Spleen (tissue), 11 donors: Measurements from ENCODE around the gene FLT3LG. TPM values are rescaled to one million over a fixed set of nuclear protein-coding genes. Genes with fewer than 3 reads are reported as not detected.

Experiments
- DNase-seq: peaks from one replicate; pipeline ENCODE4 v3.0.0-alpha.2; 2020
- H3K27ac ChIP-seq, 8 donors: fragments of 200-600 bp; sonication (generic) in 7 of 8; 1 replicate in 4 of 8; 2 replicates in 4 of 8; pipeline versions ENCODE4 v1.5.0 to v1.8.0; 2016 to 2021; ENCODE audit warnings: inconsistent platforms in 4 of 8, mild to moderate bottlenecking in 4 of 8, moderate library complexity in 1 of 8
- H3K27me3 ChIP-seq, 7 donors: fragments of 200-600 bp; sonication (generic) in 6 of 7; replicated peaks in 1 of 7; 1 replicate in 4 of 7; 2 replicates in 3 of 7; pipeline versions ENCODE4 v1.5.0 to v1.8.0; 2016 to 2021; ENCODE audit warnings: inconsistent platforms in 3 of 7, mild to moderate bottlenecking in 1 of 7
- H3K36me3 ChIP-seq, 6 donors: fragments of 200-600 bp; sonication (generic) in 5 of 6; 1 replicate in 4 of 6; 2 replicates in 2 of 6; pipeline versions ENCODE4 v1.5.0 to v1.8.0; 2016 to 2021; ENCODE audit warnings: inconsistent platforms in 2 of 6
- H3K4me1 ChIP-seq, 6 donors: fragments of 200-600 bp; sonication (generic) in 5 of 6; 1 replicate in 3 of 6; 2 replicates in 3 of 6; pipeline versions ENCODE4 v1.5.0 to v1.8.0; 2016 to 2021; ENCODE audit warnings: inconsistent platforms in 3 of 6
- H3K4me3 ChIP-seq, 8 donors: fragments of 200-600 bp; sonication (generic) in 7 of 8; 1 replicate in 4 of 8; 2 replicates in 4 of 8; pipeline versions ENCODE4 v1.5.0 to v1.8.0; 2016 to 2021; ENCODE audit warnings: inconsistent platforms in 4 of 8, mild to moderate bottlenecking in 4 of 8, moderate library complexity in 2 of 8
- H3K9me3 ChIP-seq, 8 donors: fragments of 200-600 bp; sonication (generic) in 7 of 8; 1 replicate in 4 of 8; 2 replicates in 4 of 8; pipeline versions ENCODE4 v1.5.0 to v1.8.0; 2016 to 2021; ENCODE audit warnings: inconsistent platforms in 4 of 8
- POLR2A ChIP-seq, 3 donors: fragments of 450-650 bp; IDR thresholded peaks; one replicate each; pipeline ENCODE4 v1.5.1; 2017; ENCODE audit warnings: antibody characterized with exemption in 3 of 3, mild to moderate bottlenecking in 1 of 3
- POLR2AphosphoS5 ChIP-seq, 3 donors: sonication (generic); formaldehyde crosslinking; IDR thresholded peaks; one replicate each; pipeline ENCODE4 v1.5.1; 2017; ENCODE audit warnings: antibody characterized with exemption in 3 of 3
- WGBS, 5 donors: extraction: QIAGEN DNeasy Blood & Tissue Kit in 3 of 5; methylation state at CpG; one replicate each; pipeline versions ENCODE4 v1.1.5 to v1.1.7; 2013 to 2018; 5-methylcytosine and 5-hydroxymethylcytosine counted together
- intact Hi-C: fragments of 100-400 bp; cut with DNase I; formaldehyde crosslinking; loops from one replicate; pipeline ENCODE4 v1.15.0; 2023; ENCODE audit warnings: low total_unique reads
- polyA plus RNA-seq, 3 donors: library from polyadenylated mRNA; stranded (reverse); fragments of 200-250 nt; gene quantifications; one replicate each; pipeline ENCODE4 v1.2.1, GENCODE V29; 2013
- total RNA-seq, 7 donors: library from RNA; depleted of rRNA in 3 of 7; stranded (reverse); fragments of >200 nt in 3 of 7; fragmentation: NEBNext Ultra II Directional in 4 of 7; extraction: Animal tissue kit (Norgen Biotek cat#: 25700) in 4 of 7; gene quantifications; one replicate each; pipeline versions ENCODE4 v1.1.0 to v1.2.1, GENCODE V29; 2016 to 2021
- TF ChIP-seq, protein P1 (sequence below), 11 experiments: fragments of 200-600 bp in 7 of 11; fragments of 450-650 bp in 4 of 11; sonication (generic) in 4 of 11; IDR thresholded peaks in 8 of 11; conservative IDR thresholded peaks in 3 of 11; 1 replicate in 7 of 11; 2 replicates in 4 of 11; pipeline versions ENCODE4 v1.4.0 to v1.8.0; 2016 to 2021; ENCODE audit warnings: antibody characterized with exemption in 11 of 11, inconsistent platforms in 4 of 11, mild to moderate bottlenecking in 1 of 11
- donor health status: healthy with polysubstance abuse.
- donor health status: DM: no; HTN: no; CAD: no; lungs with moderate emphysema.
- donor health status: DM: no; HTN: no; CAD: no.
- donor health status: Bipolar disorder and iron deficiency.
- donor health status: healthy.
- donor health status: DM: no; HTN: no; CAD: no.
- donor health status: DM: yes; HTN: yes; CAD: no.

Gene FLT3LG
- total and polyA plus RNA-seq, 10 donors: 11.2 to 32.8 (median 22.0) TPM

DNA sequence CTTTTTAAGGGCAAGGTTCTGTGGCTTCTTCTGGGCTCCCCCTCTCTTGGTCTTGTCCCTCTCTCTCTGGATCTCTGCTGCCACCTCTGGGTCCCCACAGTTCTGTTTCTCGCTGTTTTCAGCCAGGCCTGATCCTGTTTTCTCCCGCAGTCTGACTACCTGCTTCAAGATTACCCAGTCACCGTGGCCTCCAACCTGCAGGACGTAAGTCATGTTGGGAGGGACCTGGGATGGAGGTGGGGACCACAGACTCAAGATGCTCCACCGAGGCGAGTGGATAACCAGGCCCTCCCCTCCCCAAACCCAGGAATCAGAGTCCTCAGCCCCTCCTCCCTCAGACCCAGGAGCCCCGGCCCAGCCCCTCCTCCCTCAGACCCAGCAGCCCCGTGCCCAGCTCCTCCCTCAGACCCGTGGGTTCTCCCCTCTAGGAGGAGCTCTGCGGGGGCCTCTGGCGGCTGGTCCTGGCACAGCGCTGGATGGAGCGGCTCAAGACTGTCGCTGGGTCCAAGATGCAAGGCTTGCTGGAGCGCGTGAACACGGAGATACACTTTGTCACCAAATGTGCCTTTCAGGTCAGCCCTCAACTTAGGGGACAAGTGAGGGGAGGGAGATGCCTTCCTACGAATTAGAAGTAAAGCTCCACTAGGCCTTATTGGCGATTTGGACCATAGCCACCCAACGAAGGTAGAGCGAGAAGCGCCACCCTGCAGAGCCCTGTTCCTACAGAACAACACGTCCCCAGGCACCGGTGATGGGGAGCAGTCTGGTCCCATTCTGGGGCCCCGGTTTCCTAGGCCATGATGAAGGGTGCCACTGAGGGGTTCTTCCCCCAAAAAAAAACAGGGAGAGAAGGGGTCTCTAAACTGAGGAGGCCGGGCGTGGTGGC lies 2.2 kb downstream of the FLT3LG start:
- no peak for DNase-seq
- intact Hi-C loops: no loop called here
- peaks cover 11 to 87% (median 47%) of the 10 kb centered on the region in 6 donors for H3K4me1 ChIP-seq
- TF ChIP-seq POLR2A (IDR thresholded peaks at IDR 0.05) (no peak), POLR2AphosphoS5 (IDR thresholded peaks at IDR 0.05) (peak in 1 of 3 donors; percentile 35)
- TF ChIP-seq, protein P1, sequence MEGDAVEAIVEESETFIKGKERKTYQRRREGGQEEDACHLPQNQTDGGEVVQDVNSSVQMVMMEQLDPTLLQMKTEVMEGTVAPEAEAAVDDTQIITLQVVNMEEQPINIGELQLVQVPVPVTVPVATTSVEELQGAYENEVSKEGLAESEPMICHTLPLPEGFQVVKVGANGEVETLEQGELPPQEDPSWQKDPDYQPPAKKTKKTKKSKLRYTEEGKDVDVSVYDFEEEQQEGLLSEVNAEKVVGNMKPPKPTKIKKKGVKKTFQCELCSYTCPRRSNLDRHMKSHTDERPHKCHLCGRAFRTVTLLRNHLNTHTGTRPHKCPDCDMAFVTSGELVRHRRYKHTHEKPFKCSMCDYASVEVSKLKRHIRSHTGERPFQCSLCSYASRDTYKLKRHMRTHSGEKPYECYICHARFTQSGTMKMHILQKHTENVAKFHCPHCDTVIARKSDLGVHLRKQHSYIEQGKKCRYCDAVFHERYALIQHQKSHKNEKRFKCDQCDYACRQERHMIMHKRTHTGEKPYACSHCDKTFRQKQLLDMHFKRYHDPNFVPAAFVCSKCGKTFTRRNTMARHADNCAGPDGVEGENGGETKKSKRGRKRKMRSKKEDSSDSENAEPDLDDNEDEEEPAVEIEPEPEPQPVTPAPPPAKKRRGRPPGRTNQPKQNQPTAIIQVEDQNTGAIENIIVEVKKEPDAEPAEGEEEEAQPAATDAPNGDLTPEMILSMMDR (IDR thresholded peaks at IDR 0.05 in 8 of 11, conservative IDR thresholded peaks at IDR 0.05 in 3 of 11): peak in 8 of 11 experiments; percentile 21 to 68 (median 46)
- H3K9me3 ChIP-seq: no peaks in the 10 kb centered on the region
- H3K36me3 ChIP-seq: peaks cover 0 to 31% (median 3%) of the 10 kb centered on the region in 6 donors
- peak overlapping the region in 2 of 8 donors; percentile 58 to 74 for H3K4me3 ChIP-seq
- peak overlapping the region in 6 of 8 donors; percentile 36 to 95 (median 90) for H3K27ac ChIP-seq
- WGBS, 5 donors: 51 to 64% (median 55%) methylated on average over 25 to 27 of the region's 27 CpGs
- H3K27me3 ChIP-seq: no peaks in the 10 kb centered on the region

DNA sequence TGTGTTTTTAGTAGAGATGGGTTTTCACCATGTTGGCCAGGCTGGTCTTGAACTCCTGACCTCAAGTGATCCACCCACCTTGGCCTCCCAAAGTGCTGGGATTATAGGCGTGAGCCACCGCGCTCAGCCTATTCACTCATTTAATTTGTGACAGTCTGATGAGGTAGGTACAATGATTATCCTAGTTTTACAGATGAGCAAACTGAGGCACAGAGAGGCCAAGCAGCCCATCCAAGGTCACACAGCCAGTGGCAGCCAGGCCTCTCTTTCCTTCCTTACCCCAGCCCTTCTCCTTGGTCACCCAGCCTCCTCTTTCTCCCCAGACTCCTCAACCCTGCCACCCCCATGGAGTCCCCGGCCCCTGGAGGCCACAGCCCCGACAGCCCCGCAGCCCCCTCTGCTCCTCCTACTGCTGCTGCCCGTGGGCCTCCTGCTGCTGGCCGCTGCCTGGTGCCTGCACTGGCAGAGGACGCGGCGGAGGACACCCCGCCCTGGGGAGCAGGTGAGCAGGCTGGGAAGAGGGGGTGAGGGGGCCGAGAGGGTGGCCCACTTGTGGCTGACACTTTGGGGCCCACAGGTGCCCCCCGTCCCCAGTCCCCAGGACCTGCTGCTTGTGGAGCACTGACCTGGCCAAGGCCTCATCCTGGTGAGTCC lies 6.1 kb downstream of the FLT3LG start:
- intact Hi-C loops: no loop called here
- H3K4me3 ChIP-seq: no peak overlapping the region
- peaks cover 0 to 52% (median 25%) of the 10 kb centered on the region in 6 donors for H3K4me1 ChIP-seq
- no peak for DNase-seq
- WGBS, 5 donors: 86 to 97% (median 94%) methylated on average over 14 of the region's 14 CpGs
- H3K9me3 ChIP-seq: no peaks in the 10 kb centered on the region
- H3K36me3 ChIP-seq: peaks cover 0 to 68% (median 11%) of the 10 kb centered on the region in 6 donors
- TF ChIP-seq POLR2AphosphoS5 (IDR thresholded peaks at IDR 0.05): peak in 1 of 3 donors; percentile 11
- TF ChIP-seq, protein P1 (IDR thresholded peaks at IDR 0.05 in 8 of 11, conservative IDR thresholded peaks at IDR 0.05 in 3 of 11): no peak
- H3K27ac ChIP-seq: peak overlapping the region in 1 of 8 donors; percentile 13
- H3K27me3 ChIP-seq: no peaks in the 10 kb centered on the region

DNA sequence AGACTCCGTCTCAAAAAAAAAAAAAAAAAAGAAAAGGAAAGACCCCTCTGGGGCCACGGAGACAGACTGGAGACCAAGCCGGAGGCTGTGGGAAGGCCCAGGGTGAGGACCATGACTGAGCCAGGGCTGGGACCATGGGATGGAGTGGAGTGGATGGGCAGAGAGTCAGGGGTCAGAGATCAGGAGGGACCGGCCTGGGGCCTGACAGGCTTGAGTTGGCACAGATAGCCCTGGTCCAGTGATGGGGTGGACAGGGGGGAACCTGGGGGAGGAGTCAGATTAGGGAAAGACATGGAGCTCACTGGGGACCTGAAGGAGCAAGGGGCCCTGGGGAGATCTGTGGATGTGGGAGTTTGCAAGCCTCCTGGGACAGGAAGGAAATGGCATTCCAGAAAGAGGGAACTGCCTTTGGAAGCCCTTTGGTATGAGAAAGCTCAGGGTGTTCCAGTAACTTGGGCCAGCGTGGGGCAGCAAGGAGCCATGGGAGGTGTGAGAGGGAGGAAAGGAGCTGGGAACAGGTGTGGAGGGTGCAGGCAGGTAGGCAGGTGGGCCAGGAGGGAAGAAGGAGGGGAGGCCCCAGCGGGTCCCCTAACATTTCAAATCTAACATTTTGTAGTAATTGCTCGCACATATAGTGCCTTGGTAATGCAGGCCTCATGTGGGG lies 7.1 kb downstream of the FLT3LG start:
- WGBS, 5 donors: 83 to 92% (median 89%) methylated on average over 7 of the region's 7 CpGs
- Histone ChIP-seq H3K27ac (no peak overlapping the region), H3K4me1 (peaks cover 0 to 43% (median 14%) of the 10 kb centered on the region in 6 donors), H3K36me3 (peaks cover 0 to 78% (median 11%) of the 10 kb centered on the region in 6 donors), H3K9me3 (no peaks in the 10 kb centered on the region), H3K4me3 (no peak overlapping the region), H3K27me3 (no peaks in the 10 kb centered on the region)
- no peak for DNase-seq
- TF ChIP-seq POLR2A (IDR thresholded peaks at IDR 0.05) (no peak), POLR2AphosphoS5 (IDR thresholded peaks at IDR 0.05) (no peak)
- TF ChIP-seq, protein P1 (IDR thresholded peaks at IDR 0.05 in 8 of 11, conservative IDR thresholded peaks at IDR 0.05 in 3 of 11): no peak
- intact Hi-C loops: no loop called here
